8988T (cell line): ENCODE data around the gene TEN1.

Experiments
- DNase-seq: peaks from one replicate; pipeline ENCODE4 v3.0.0; 2011

The TEN1 gene

GRCh38 chr17:75979705-75980187 lies 706 bp downstream of the TEN1 start:
- no peak for DNase-seq

- DNase-seq = no peak
Measured at GRCh38 chr17:75980188-75981018, 1.4 kb downstream of the TEN1 start.

GRCh38 chr17:75981019-75981615 lies 2.1 kb downstream of the TEN1 start:
- DNase-seq = no peak

- no peak for DNase-seq
Measured at GRCh38 chr17:75983501-75984181, 4.6 kb downstream of the TEN1 start.

GRCh38 chr17:75985986-75986385 lies 6.9 kb downstream of the TEN1 start:
- DNase-seq = no peak

GRCh38 chr17:75987041-75987440 lies 8.0 kb downstream of the TEN1 start:
- DNase-seq = no peak

GRCh38 chr17:75991396-75991795 lies 12.4 kb downstream of the TEN1 start:
- no peak for DNase-seq

GRCh38 chr17:75994802-75995370 lies 15.8 kb downstream of the TEN1 start:
- DNase-seq = no peak

- no peak for DNase-seq
Measured at GRCh38 chr17:75995385-75995925, 16.4 kb downstream of the TEN1 start.

- no peak for DNase-seq
Measured at GRCh38 chr17:75996665-75997590, 17.9 kb downstream of the TEN1 start.

- no peak for DNase-seq
Measured at GRCh38 chr17:75998327-75998795, 19.3 kb downstream of the TEN1 start.

GRCh38 chr17:76000016-76000754 lies 21.1 kb downstream of the TEN1 start:
- DNase-seq = peak; percentile 88

- no peak for DNase-seq
Measured at GRCh38 chr17:76000755-76001521, 21.9 kb downstream of the TEN1 start, which contains the start of gene CDK3. Gene CDK3, plus strand, starts transcription at chr17:76000855. Its CDS starts 571 bp downstream, at chr17:76001426.

GRCh38 chr17:76002100-76002499 lies 23.1 kb downstream of the TEN1 start:
- DNase-seq = no peak

GRCh38 chr17:76003915-76004314 lies 24.9 kb downstream of the TEN1 start:
- DNase-seq = no peak

GRCh38 chr17:76004750-76005262 lies 25.8 kb downstream of the TEN1 start:
- DNase-seq = no peak

- DNase-seq = peak; percentile 82
Measured at GRCh38 chr17:76005263-76006149, 26.5 kb downstream of the TEN1 start.

- DNase-seq = no peak
Measured at GRCh38 chr17:76007131-76007849, 28.2 kb downstream of the TEN1 start.
